ENCODE measurements around the gene ASRGL1. TPM values are rescaled to one million over a fixed set of nuclear protein-coding genes. Genes with fewer than 3 reads are reported as not detected.
"Not testable (repeated sequence)": the region's sequence is repeated elsewhere in the genome, so short reads cannot be mapped to it uniquely, and the experiment has no call there.

Gene ASRGL1
- total RNA-seq, 1 donor from 2014 or later, result 9.3 TPM

GRCh38 chr11:62333768-62334167 lies 3.5 kb upstream of the ASRGL1 start:
- no peaks in the 10 kb centered on the region for H3K9me3 Mint-ChIP-seq (ENCODE audit: unreplicated experiment)
- H3K27me3 Mint-ChIP-seq (ENCODE audit: unreplicated experiment), result peaks cover 6% of the 10 kb centered on the region

GRCh38 chr11:62336949-62337302 lies 322 bp upstream of the ASRGL1 start:
- peaks cover 12% of the 10 kb centered on the region for H3K4me1 Mint-ChIP-seq (ENCODE audit: unreplicated experiment)
- not testable (repeated sequence) for DNase-seq (ENCODE audit: low spot score); H3K9me3 Mint-ChIP-seq (ENCODE audit: unreplicated experiment); H3K27me3 Mint-ChIP-seq (ENCODE audit: unreplicated experiment); H3K27ac Mint-ChIP-seq (ENCODE audit: unreplicated experiment); H3K36me3 Mint-ChIP-seq (ENCODE audit: low read depth, unreplicated experiment)
- peak overlapping the region; percentile 85 for H3K4me3 Mint-ChIP-seq (ENCODE audit: unreplicated experiment)

More at GRCh38 chr11:62333768-62334167, 3.5 kb upstream of the ASRGL1 start:
- no peak for DNase-seq (ENCODE audit: low spot score)
- Mint-ChIP-seq H3K4me1 (ENCODE audit: unreplicated experiment) (peaks cover 6% of the 10 kb centered on the region), H3K27ac (ENCODE audit: unreplicated experiment) (no peak overlapping the region), H3K4me3 (ENCODE audit: unreplicated experiment) (no peak overlapping the region), H3K36me3 (ENCODE audit: low read depth, unreplicated experiment) (peaks cover 7% of the 10 kb centered on the region)
- TF ChIP-seq CTCF (IDR thresholded peaks at IDR 0.05; ENCODE audit: unreplicated experiment), result no peak

- DNase-seq (ENCODE audit: low spot score), result no peak
- Mint-ChIP-seq H3K27ac (ENCODE audit: unreplicated experiment) (no peak overlapping the region), H3K27me3 (ENCODE audit: unreplicated experiment) (peaks cover 3% of the 10 kb centered on the region), H3K4me1 (ENCODE audit: unreplicated experiment) (peaks cover 12% of the 10 kb centered on the region), H3K4me3 (ENCODE audit: unreplicated experiment) (peak overlapping the region; percentile 93), H3K9me3 (ENCODE audit: unreplicated experiment) (no peaks in the 10 kb centered on the region), H3K36me3 (ENCODE audit: low read depth, unreplicated experiment) (peaks cover 7% of the 10 kb centered on the region)
- TF ChIP-seq CTCF (IDR thresholded peaks at IDR 0.05; ENCODE audit: unreplicated experiment), result no peak
These were observed 970 bp downstream of the ASRGL1 start for GRCh38 chr11:62338218-62338617.

- peak; percentile 50 for DNase-seq (ENCODE audit: low spot score)
- Mint-ChIP-seq H3K4me3 (ENCODE audit: unreplicated experiment) (no peak overlapping the region), H3K36me3 (ENCODE audit: low read depth, unreplicated experiment) (peaks cover 7% of the 10 kb centered on the region), H3K27me3 (ENCODE audit: unreplicated experiment) (peaks cover 3% of the 10 kb centered on the region), H3K4me1 (ENCODE audit: unreplicated experiment) (peaks cover 12% of the 10 kb centered on the region), H3K9me3 (ENCODE audit: unreplicated experiment) (no peaks in the 10 kb centered on the region), H3K27ac (ENCODE audit: unreplicated experiment) (peak overlapping the region; percentile 52)
- TF ChIP-seq CTCF (IDR thresholded peaks at IDR 0.05; ENCODE audit: unreplicated experiment), result peak; percentile 37
These were observed 3.1 kb downstream of the ASRGL1 start for GRCh38 chr11:62340269-62340901.

GRCh38 chr11:62341588-62341987 lies 4.3 kb downstream of the ASRGL1 start:
- Mint-ChIP-seq H3K4me3 (ENCODE audit: unreplicated experiment) (no peak overlapping the region), H3K9me3 (ENCODE audit: unreplicated experiment) (no peaks in the 10 kb centered on the region), H3K36me3 (ENCODE audit: low read depth, unreplicated experiment) (peaks cover under 1% of the 10 kb centered on the region), H3K27me3 (ENCODE audit: unreplicated experiment) (peaks cover 3% of the 10 kb centered on the region), H3K4me1 (ENCODE audit: unreplicated experiment) (peaks cover 10% of the 10 kb centered on the region), H3K27ac (ENCODE audit: unreplicated experiment) (no peak overlapping the region)
- DNase-seq (ENCODE audit: low spot score), result no peak
- TF ChIP-seq CTCF (IDR thresholded peaks at IDR 0.05; ENCODE audit: unreplicated experiment), result no peak

GRCh38 chr11:62343646-62344190 lies 6.5 kb downstream of the ASRGL1 start:
- H3K4me1 Mint-ChIP-seq (ENCODE audit: unreplicated experiment); H3K4me3 Mint-ChIP-seq (ENCODE audit: unreplicated experiment); H3K27me3 Mint-ChIP-seq (ENCODE audit: unreplicated experiment); H3K9me3 Mint-ChIP-seq (ENCODE audit: unreplicated experiment); H3K36me3 Mint-ChIP-seq (ENCODE audit: low read depth, unreplicated experiment); H3K27ac Mint-ChIP-seq (ENCODE audit: unreplicated experiment); DNase-seq (ENCODE audit: low spot score): not testable (repeated sequence)

All from endothelial cell (in vitro differentiated cells).